GM19328 (cell line): ENCODE results near the gene IQCE.

Source experiments
- ATAC-seq: cut with Tn5 transposase; IDR thresholded peaks from one replicate; pipeline ENCODE4 v1.9.1; 2021; ENCODE audit warnings: mild to moderate bottlenecking, moderate library complexity; ENCODE audit not compliant: unreplicated experiment

The IQCE gene

GRCh38 chr7:2613098-2613930 lies 54.5 kb downstream of the IQCE start:
- ATAC-seq = no peak

GRCh38 chr7:2613931-2614600 lies 55.3 kb downstream of the IQCE start:
- ATAC-seq = no peak

- ATAC-seq = no peak
These were observed 56.0 kb downstream of the IQCE start for GRCh38 chr7:2614631-2615330.

- ATAC-seq = no peak
These were observed 57.9 kb downstream of the IQCE start for GRCh38 chr7:2616387-2617324.

GRCh38 chr7:2617325-2617905 lies 58.6 kb downstream of the IQCE start:
- no peak for ATAC-seq

GRCh38 chr7:2619116-2619515 lies 60.3 kb downstream of the IQCE start:
- ATAC-seq = no peak

- no peak for ATAC-seq
These were observed 62.5 kb downstream of the IQCE start for GRCh38 chr7:2621061-2621828.

GRCh38 chr7:2621948-2622640 lies 63.3 kb downstream of the IQCE start:
- no peak for ATAC-seq

GRCh38 chr7:2622869-2623697 lies 64.3 kb downstream of the IQCE start:
- no peak for ATAC-seq

GRCh38 chr7:2623698-2624014 lies 64.9 kb downstream of the IQCE start:
- no peak for ATAC-seq

- ATAC-seq = no peak
These were observed 65.6 kb downstream of the IQCE start for GRCh38 chr7:2624293-2624886.

GRCh38 chr7:2626498-2627117 lies 67.8 kb downstream of the IQCE start:
- no peak for ATAC-seq

GRCh38 chr7:2627258-2628129 lies 68.7 kb downstream of the IQCE start:
- ATAC-seq = no peak

- ATAC-seq = no peak
These were observed 69.3 kb downstream of the IQCE start for GRCh38 chr7:2628130-2628482.

GRCh38 chr7:2628891-2629290 lies 70.1 kb downstream of the IQCE start:
- no peak for ATAC-seq
